ENCODE results near the gene TNFSF8. TPM values are rescaled to one million over a fixed set of nuclear protein-coding genes. Genes with fewer than 3 reads are reported as not detected.

The TNFSF8 gene
- total RNA-seq, 6 donors from 2014 or later, result 2.6 to 6.5 (median 4.8) TPM

DNA sequence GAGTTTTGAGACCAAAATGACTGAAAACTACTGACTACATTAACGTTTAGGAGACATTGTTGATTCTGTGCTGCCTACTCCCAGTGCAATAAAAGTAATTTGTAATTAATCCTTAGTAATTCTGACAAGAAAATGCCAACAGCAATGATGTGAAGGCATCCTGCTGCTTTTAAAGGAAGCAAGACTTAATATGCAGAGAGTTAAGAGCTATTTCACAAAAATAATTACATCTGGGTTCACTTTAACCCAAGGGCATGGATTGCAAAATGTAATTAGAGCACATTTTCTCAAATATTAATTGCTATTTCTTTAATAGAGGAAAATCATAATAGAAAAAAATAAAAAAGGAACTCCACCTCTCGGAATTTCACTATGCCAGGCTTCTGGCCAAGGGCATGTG, 22.7 kb upstream of the TNFSF8 start:
- peaks cover 7 to 21% (median 12%) of the 10 kb centered on the region in 4 donors for H3K4me1 ChIP-seq
- 52 to 53% methylated on average over 2 of the region's 2 CpGs for WGBS, 2 donors
- no peak overlapping the region for H3K4me3 ChIP-seq
- peak overlapping the region in 1 of 4 donors; percentile 78 for H3K27ac ChIP-seq
- no peaks in the 10 kb centered on the region for H3K27me3 ChIP-seq
- TF ChIP-seq, protein P1, sequence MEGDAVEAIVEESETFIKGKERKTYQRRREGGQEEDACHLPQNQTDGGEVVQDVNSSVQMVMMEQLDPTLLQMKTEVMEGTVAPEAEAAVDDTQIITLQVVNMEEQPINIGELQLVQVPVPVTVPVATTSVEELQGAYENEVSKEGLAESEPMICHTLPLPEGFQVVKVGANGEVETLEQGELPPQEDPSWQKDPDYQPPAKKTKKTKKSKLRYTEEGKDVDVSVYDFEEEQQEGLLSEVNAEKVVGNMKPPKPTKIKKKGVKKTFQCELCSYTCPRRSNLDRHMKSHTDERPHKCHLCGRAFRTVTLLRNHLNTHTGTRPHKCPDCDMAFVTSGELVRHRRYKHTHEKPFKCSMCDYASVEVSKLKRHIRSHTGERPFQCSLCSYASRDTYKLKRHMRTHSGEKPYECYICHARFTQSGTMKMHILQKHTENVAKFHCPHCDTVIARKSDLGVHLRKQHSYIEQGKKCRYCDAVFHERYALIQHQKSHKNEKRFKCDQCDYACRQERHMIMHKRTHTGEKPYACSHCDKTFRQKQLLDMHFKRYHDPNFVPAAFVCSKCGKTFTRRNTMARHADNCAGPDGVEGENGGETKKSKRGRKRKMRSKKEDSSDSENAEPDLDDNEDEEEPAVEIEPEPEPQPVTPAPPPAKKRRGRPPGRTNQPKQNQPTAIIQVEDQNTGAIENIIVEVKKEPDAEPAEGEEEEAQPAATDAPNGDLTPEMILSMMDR (IDR thresholded peaks at IDR 0.05), result no peak
- TF ChIP-seq POLR2A (IDR thresholded peaks at IDR 0.05), result no peak
- H3K36me3 ChIP-seq, result no peaks in the 10 kb centered on the region
- ATAC-seq (ENCODE audit: low FRiP score in 2 of 2) (no peak), DNase-seq (no peak)
- no peaks in the 10 kb centered on the region for H3K9me3 ChIP-seq

DNA sequence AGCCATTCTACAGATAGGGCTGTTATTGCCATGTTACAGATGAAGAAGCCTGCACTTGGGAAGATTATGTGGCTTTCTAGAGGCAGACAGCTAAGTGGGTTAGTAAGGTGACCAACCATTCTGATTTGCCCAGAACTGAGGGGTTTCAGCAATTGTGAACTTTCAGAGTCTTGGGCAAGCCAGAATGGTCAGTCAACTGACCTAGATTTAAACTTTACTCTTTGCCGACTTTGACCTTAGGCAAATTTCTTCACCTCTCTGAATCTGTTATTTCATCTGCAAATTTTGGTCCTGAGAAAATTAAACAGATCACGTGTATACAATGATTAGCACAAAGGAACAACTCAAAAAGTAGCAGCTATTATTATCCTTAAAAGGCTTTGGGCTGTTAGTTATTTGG, 20.4 kb upstream of the TNFSF8 start:
- H3K4me3 ChIP-seq, result no peak overlapping the region
- TF ChIP-seq EP300 (IDR thresholded peaks at IDR 0.05) (no peak), POLR2A (IDR thresholded peaks at IDR 0.05) (no peak), POLR2AphosphoS5 (IDR thresholded peaks at IDR 0.05) (no peak)
- TF ChIP-seq, protein P1 (IDR thresholded peaks at IDR 0.05), result no peak
- H3K27ac ChIP-seq, result no peak overlapping the region
- H3K36me3 ChIP-seq, result no peaks in the 10 kb centered on the region
- no peaks in the 10 kb centered on the region for H3K27me3 ChIP-seq
- H3K9me3 ChIP-seq, result no peaks in the 10 kb centered on the region
- H3K4me1 ChIP-seq, result peaks cover 3 to 16% (median 10%) of the 10 kb centered on the region in 4 donors
- DNase-seq (no peak), ATAC-seq (ENCODE audit: low FRiP score in 2 of 2) (no peak)
- WGBS, 2 donors, result 76 to 88% methylated on average over 2 of the region's 2 CpGs

DNA sequence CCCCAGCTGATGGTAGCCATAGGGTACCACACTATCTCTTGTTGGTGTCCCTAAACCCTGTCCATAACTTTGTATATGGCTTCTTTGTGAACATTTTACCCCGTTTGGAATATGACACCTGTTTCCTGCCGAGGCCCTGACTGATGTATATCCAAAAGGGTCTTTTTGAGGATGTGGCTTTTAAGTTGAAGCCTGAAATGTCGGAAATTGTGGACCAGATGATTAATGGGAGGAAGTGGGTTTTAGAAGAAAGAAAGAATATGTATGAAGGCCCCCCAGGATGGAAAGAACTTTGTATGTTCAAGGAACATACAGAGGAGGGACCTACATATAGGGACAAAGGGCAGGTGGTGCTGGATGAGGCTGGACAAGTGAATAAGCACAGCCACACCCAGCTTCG, 16.7 kb upstream of the TNFSF8 start:
- no peak for ATAC-seq (ENCODE audit: low FRiP score in 2 of 2)
- TF ChIP-seq EP300 (IDR thresholded peaks at IDR 0.05), result no peak
- TF ChIP-seq, protein P1 (IDR thresholded peaks at IDR 0.05), result no peak
- no peak for TF ChIP-seq POLR2A (IDR thresholded peaks at IDR 0.05)
- TF ChIP-seq POLR2AphosphoS5 (IDR thresholded peaks at IDR 0.05), result no peak
- 62 to 65% methylated on average over 4 of the region's 4 CpGs for WGBS, 2 donors

DNA sequence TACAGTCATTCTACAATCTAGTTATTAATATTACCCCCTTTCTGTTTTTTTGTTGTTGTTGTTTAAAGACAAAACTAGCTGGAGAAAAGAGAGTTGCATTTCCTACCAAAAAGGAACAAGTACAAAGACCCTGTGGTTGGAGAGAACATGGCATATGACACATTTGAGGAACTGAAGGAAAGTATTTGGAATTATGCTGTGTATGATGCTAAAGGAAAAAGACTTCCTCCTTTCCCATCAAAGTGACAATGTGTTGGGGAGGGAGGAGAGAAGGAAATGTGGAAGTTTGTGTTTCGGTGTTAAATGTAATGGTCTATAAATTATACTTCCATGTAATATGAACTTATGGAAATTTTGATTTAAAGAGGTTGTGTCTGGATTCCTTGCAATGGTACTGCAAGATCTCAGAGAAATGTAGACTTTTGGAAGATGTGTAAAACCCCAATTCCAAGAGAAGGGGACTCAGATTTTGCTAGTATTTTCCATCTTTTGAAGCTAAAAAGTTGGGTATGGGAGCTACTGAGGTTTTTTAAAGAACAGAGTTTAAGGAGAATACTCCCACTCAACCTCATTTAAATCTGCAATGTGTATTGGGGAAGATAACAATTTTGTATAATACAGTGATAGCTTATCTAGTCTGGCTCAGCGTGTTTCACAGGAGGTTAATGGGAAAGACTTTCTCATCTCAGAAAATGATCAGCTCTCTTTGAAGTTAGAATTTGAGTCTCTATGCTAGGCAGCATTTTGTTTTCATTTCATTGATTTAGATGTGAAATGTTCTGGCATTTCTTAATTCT, 15.4 kb upstream of the TNFSF8 start:
- ATAC-seq (ENCODE audit: low FRiP score in 2 of 2), result no peak
- WGBS, 2 donors, result 60 to 74% methylated on average over 2 of the region's 2 CpGs
- no peak for TF ChIP-seq POLR2AphosphoS5 (IDR thresholded peaks at IDR 0.05)
- TF ChIP-seq POLR2A (IDR thresholded peaks at IDR 0.05), result no peak
- TF ChIP-seq EP300 (IDR thresholded peaks at IDR 0.05), result no peak
- TF ChIP-seq, protein P1 (IDR thresholded peaks at IDR 0.05), result no peak

More for the DNA sequence above, 16.7 kb upstream of the TNFSF8 start:
- Histone ChIP-seq H3K4me1 (no peaks in the 10 kb centered on the region), H3K9me3 (no peaks in the 10 kb centered on the region), H3K36me3 (no peaks in the 10 kb centered on the region), H3K27me3 (no peaks in the 10 kb centered on the region), H3K27ac (no peak overlapping the region), H3K4me3 (no peak overlapping the region)
- no peak for DNase-seq

DNA sequence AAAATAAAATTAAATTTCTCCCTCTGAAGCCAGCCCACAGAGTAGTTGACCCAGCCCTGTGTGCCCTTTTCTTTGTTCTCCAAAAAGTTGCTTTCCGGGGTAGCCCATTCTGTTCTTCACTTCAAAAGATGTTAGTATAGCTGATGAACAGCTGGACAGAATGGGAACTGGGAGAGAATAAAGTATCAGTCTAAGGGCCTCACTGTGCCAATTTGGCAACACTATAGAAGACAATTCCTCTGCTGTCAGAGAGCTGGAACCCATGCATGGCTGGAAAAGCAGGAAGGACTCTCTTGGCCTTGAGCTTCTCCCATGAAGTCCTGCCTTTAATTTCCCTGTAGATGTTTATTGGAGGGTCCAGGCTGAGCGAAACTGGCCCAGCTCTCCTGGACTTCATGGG, 11.0 kb upstream of the TNFSF8 start:
- H3K27me3 ChIP-seq, result no peaks in the 10 kb centered on the region
- no peaks in the 10 kb centered on the region for H3K36me3 ChIP-seq
- H3K9me3 ChIP-seq, result no peaks in the 10 kb centered on the region
- H3K4me3 ChIP-seq, result no peak overlapping the region
- TF ChIP-seq EP300 (IDR thresholded peaks at IDR 0.05) (no peak), POLR2A (IDR thresholded peaks at IDR 0.05) (no peak), POLR2AphosphoS5 (IDR thresholded peaks at IDR 0.05) (no peak)
- TF ChIP-seq, protein P1 (IDR thresholded peaks at IDR 0.05), result no peak
- no peak for ATAC-seq (ENCODE audit: low FRiP score in 2 of 2)
- H3K27ac ChIP-seq, result no peak overlapping the region
- no peaks in the 10 kb centered on the region for H3K4me1 ChIP-seq
- DNase-seq, result no peak
- WGBS, 2 donors, result 71 to 82% methylated on average over 2 of the region's 2 CpGs

More for the DNA sequence above, 15.4 kb upstream of the TNFSF8 start:
- Histone ChIP-seq H3K4me3 (no peak overlapping the region), H3K27ac (no peak overlapping the region), H3K36me3 (no peaks in the 10 kb centered on the region), H3K4me1 (no peaks in the 10 kb centered on the region), H3K9me3 (no peaks in the 10 kb centered on the region), H3K27me3 (no peaks in the 10 kb centered on the region)
- no peak for DNase-seq

Measured in upper lobe of left lung (tissue), 6 donors.